Posterior vena cava (tissue), 2 donors: Measurements from ENCODE around the gene CDS2. TPM values are rescaled to one million over a fixed set of nuclear protein-coding genes. Genes with fewer than 3 reads are reported as not detected.

Source experiments
- DNase-seq: peaks from one replicate; pipeline ENCODE4 v3.0.0-alpha.2; 2020; ENCODE audit warnings: low spot score
- intact Hi-C, 2 donors: fragments of 100-400 bp; cut with DNase I; formaldehyde crosslinking; loops; one replicate each; pipeline versions ENCODE4 v1.14.1 to v1.14.2; 2022 to 2023
- total RNA-seq, 2 donors: library from RNA; stranded (reverse); fragmentation: NEBNext Ultra II Directional; extraction: Animal tissue kit (Norgen Biotek cat#: 25700); gene quantifications; one replicate each; pipeline ENCODE4 v1.2.1, GENCODE V29; 2021
- donor health status: DM: yes; HTN: yes; CAD: no.
- donor health status: DM: yes; HTN: yes; CAD: no.

CDS2 gene
- total RNA-seq, 2 donors from 2014 or later: 53.3 to 80.7 TPM

GRCh38 chr20:5171790-5172164 lies 45.0 kb downstream of the CDS2 start:
- no peak for DNase-seq
- intact Hi-C loops: no loop called here

- intact Hi-C loops: no loop called here
- no peak for DNase-seq
Observed at GRCh38 chr20:5172167-5172601, 45.4 kb downstream of the CDS2 start.

GRCh38 chr20:5172903-5173463 lies 46.2 kb downstream of the CDS2 start:
- no peak for DNase-seq
- intact Hi-C loops: no loop called here

GRCh38 chr20:5173751-5174150 lies 46.9 kb downstream of the CDS2 start:
- DNase-seq: no peak
- intact Hi-C loops: no loop called here

- no peak for DNase-seq
- intact Hi-C loops: no loop called here
Observed at GRCh38 chr20:5177071-5177470, 50.3 kb downstream of the CDS2 start.

- no peak for DNase-seq
- intact Hi-C loops: no loop called here
Observed at GRCh38 chr20:5178046-5178445, 51.2 kb downstream of the CDS2 start.

GRCh38 chr20:5180421-5180820 lies 53.6 kb downstream of the CDS2 start:
- DNase-seq: no peak
- intact Hi-C loops: no loop called here

- DNase-seq: no peak
- intact Hi-C loops: no loop called here
Observed at GRCh38 chr20:5180933-5181332, 54.1 kb downstream of the CDS2 start.

- DNase-seq: no peak
- intact Hi-C loops: no loop called here
Observed at GRCh38 chr20:5181492-5181891, 54.7 kb downstream of the CDS2 start.

GRCh38 chr20:5181958-5182357 lies 55.1 kb downstream of the CDS2 start:
- intact Hi-C loops: no loop called here
- no peak for DNase-seq

GRCh38 chr20:5182615-5183254 lies 55.9 kb downstream of the CDS2 start:
- no peak for DNase-seq
- intact Hi-C loops: no loop called here

GRCh38 chr20:5183731-5184474 lies 57.1 kb downstream of the CDS2 start:
- DNase-seq: no peak
- intact Hi-C loops: no loop called here

GRCh38 chr20:5184684-5185083 lies 57.9 kb downstream of the CDS2 start:
- intact Hi-C loops: no loop called here
- no peak for DNase-seq

GRCh38 chr20:5187122-5187521 lies 60.3 kb downstream of the CDS2 start:
- intact Hi-C loops: no loop called here
- no peak for DNase-seq

GRCh38 chr20:5188736-5189135 lies 61.9 kb downstream of the CDS2 start:
- intact Hi-C loops: no loop called here
- DNase-seq: no peak

GRCh38 chr20:5189917-5190316 lies 63.1 kb downstream of the CDS2 start:
- intact Hi-C loops: loop anchor here (5.0 kb wide), 1 partner anchor 63 kb away; the partner anchor contains the start of gene CDS2 (in 2 of the 2)
- no peak for DNase-seq

GRCh38 chr20:5190444-5190843 lies 63.6 kb downstream of the CDS2 start:
- intact Hi-C loops: loop anchor here (5.0 kb wide), 1 partner anchor 63 kb away; the partner anchor contains the start of gene CDS2 (in 2 of the 2)

GRCh38 chr20:5191829-5192569 lies 65.2 kb downstream of the CDS2 start:
- intact Hi-C loops: loop anchor here (5.0 kb wide), 1 partner anchor 65 kb away; the partner anchor contains the start of gene CDS2 (in 2 of the 2)
- no peak for DNase-seq

More at GRCh38 chr20:5190444-5190843, 63.6 kb downstream of the CDS2 start:
- no peak for DNase-seq

GRCh38 chr20:5192570-5193431 lies 66.0 kb downstream of the CDS2 start:
- no peak for DNase-seq
- intact Hi-C loops: loop anchor here (5.0 kb wide), 1 partner anchor 66 kb away; the partner anchor contains the start of gene CDS2 (in 2 of the 2)
